ENCODE data around the gene GTSE1. TPM values are rescaled to one million over a fixed set of nuclear protein-coding genes. Genes with fewer than 3 reads are reported as not detected.

Gene GTSE1
- total RNA-seq, 1 experiment from 2014 or later, result 46.1 TPM

GRCh38 chr22:46372686-46373085 is 76.0 kb downstream of the GTSE1 start (continued):
- TF ChIP-seq POLR2AphosphoS5 (IDR thresholded peaks at IDR 0.05; ENCODE audit: low read depth, low read length) (no peak), RAD21 (IDR thresholded peaks at IDR 0.05; ENCODE audit: low read depth) (no peak), CBX3 (IDR thresholded peaks at IDR 0.05; ENCODE audit: low read depth) (no peak), EGR1 (IDR thresholded peaks at IDR 0.05; ENCODE audit: low read depth) (no peak)

GRCh38 chr22:46373159-46373558 is 76.5 kb downstream of the GTSE1 start:
- H3K27me3 ChIP-seq (ENCODE audit: insufficient read depth, low read length), result no peaks in the 10 kb centered on the region
- H4K20me1 ChIP-seq (ENCODE audit: insufficient read depth), result no peaks in the 10 kb centered on the region
- no peaks in the 10 kb centered on the region for H3K9me2 ChIP-seq (ENCODE audit: insufficient read depth)
- no peak overlapping the region for H3K27ac ChIP-seq (ENCODE audit: low read depth, low read length)
- peaks cover 0 to 10% of the 10 kb centered on the region in 2 experiments; a peak in 1 of 4 replicates for H3K36me3 ChIP-seq (ENCODE audit: control insufficient read depth in 1 of 2, insufficient read depth in 2 of 2, low read length in 2 of 2)
- ChIA-PET POLR2A (no interaction called here), CTCF (no interaction called here), RAD21 (ENCODE audit: low non-redundant PET in 1 of 2, low total read pairs in 2 of 2, uncharacterized antibody in 2 of 2, unreplicated experiment in 2 of 2) (no interaction called here)
- peaks cover 4 to 9% of the 10 kb centered on the region in 2 experiments; a peak in 2 of 4 replicates for H3K9me3 ChIP-seq (ENCODE audit: control insufficient read depth in 1 of 2, insufficient read depth in 1 of 2, low read depth in 1 of 2, low read length in 2 of 2)
- intact Hi-C loops (cut with micrococcal nuclease), result no loop called here
- DNase-seq (ENCODE audit: low read depth, low spot score) (no peak), ATAC-seq (no peak)
- no peak overlapping the region for H3K4me3 ChIP-seq (replicated peaks in 1 of 2; ENCODE audit: low read depth in 1 of 2, low read length in 2 of 2)
- no peak overlapping the region for H3K4me2 ChIP-seq (ENCODE audit: low read length)
- H3K4me1 ChIP-seq (ENCODE audit: control insufficient read depth in 1 of 2, insufficient read depth in 2 of 2, low read length in 2 of 2), result peaks cover 18 to 25% of the 10 kb centered on the region in 2 experiments
- BruUV-seq (replicated peaks), result no TSS peak
- H3K79me2 ChIP-seq (ENCODE audit: insufficient read depth, low read length), result no peaks in the 10 kb centered on the region
- TF ChIP-seq POLR2AphosphoS5 (IDR thresholded peaks at IDR 0.05; ENCODE audit: low read depth, low read length) (no peak), ZNF274 (IDR thresholded peaks at IDR 0.05; ENCODE audit: low read depth, low read length) (no peak), CBX3 (IDR thresholded peaks at IDR 0.05; ENCODE audit: low read depth) (no peak), JUND (IDR thresholded peaks at IDR 0.05) (no peak), YY1 (IDR thresholded peaks at IDR 0.05; ENCODE audit: extremely low read depth, insufficient replicate concordance, low read depth, low read length) (no peak), SP1 (IDR thresholded peaks at IDR 0.05; ENCODE audit: low read depth) (no peak), CEBPB (IDR thresholded peaks at IDR 0.05; ENCODE audit: low read depth) (no peak), SRF (IDR thresholded peaks at IDR 0.05; ENCODE audit: low read depth) (no peak), ZBTB33 (IDR thresholded peaks at IDR 0.05; ENCODE audit: extremely low read depth, insufficient replicate concordance, low read length) (no peak)
- H2AFZ ChIP-seq (ENCODE audit: low read depth, low read length, poor library complexity, severe bottlenecking), result no peak overlapping the region
- H3K9ac ChIP-seq (ENCODE audit: low read length), result no peak overlapping the region
